SK-N-SH (cell line): Measurements from ENCODE around the gene PRKCI.

ENCODE experiments used
- CTCF ChIP-seq: fragments of 200-600 bp; sonication (generic); IDR thresholded peaks from 2 replicates; pipeline ENCODE4 v1.6.1; 2017; ENCODE audit warnings: antibody characterized with exemption, mild to moderate bottlenecking, moderate library complexity
- EZH2phosphoT487 ChIP-seq: fragments of 200-600 bp; sonication (generic); IDR thresholded peaks from 2 replicates; pipeline ENCODE4 v1.6.1; 2017; ENCODE audit warnings: low read depth, mixed run types, mild to moderate bottlenecking, antibody characterized with exemption, moderate library complexity, borderline replicate concordance
- IRF3 ChIP-seq: fragments of 150-350 bp; IDR thresholded peaks from 2 replicates; pipeline ENCODE4 v1.6.1; 2016; ENCODE audit warnings: mild to moderate bottlenecking, low read depth, low read length
- NRF1 ChIP-seq: IDR thresholded peaks from 2 replicates; pipeline ENCODE4 v1.6.1; 2012; ENCODE audit warnings: low read depth, mild to moderate bottlenecking, low read length
- POLR2AphosphoS5 ChIP-seq: IDR thresholded peaks from 2 replicates; pipeline ENCODE4 v1.6.1; 2012; ENCODE audit warnings: low read depth, low read length
- RFX5 ChIP-seq: IDR thresholded peaks from 2 replicates; pipeline ENCODE4 v1.6.1; 2012; ENCODE audit warnings: mild to moderate bottlenecking, improper control_type of control experiment, low read length
- TAF1 ChIP-seq: IDR thresholded peaks from 2 replicates; pipeline ENCODE4 v1.6.1; 2012; ENCODE audit warnings: low read depth, mild to moderate bottlenecking, low read length, moderate library complexity, borderline replicate concordance
- TEAD4 ChIP-seq: IDR thresholded peaks from 2 replicates; pipeline ENCODE4 v1.4.0; 2012; ENCODE audit warnings: mild to moderate bottlenecking, borderline replicate concordance; ENCODE audit not compliant: insufficient read depth
- TF ChIP-seq, protein P1 (sequence below): IDR thresholded peaks from 2 replicates; pipeline ENCODE4 v1.4.0; 2012; ENCODE audit warnings: low read depth
- TF ChIP-seq, protein P2 (sequence below): IDR thresholded peaks from 2 replicates; pipeline ENCODE4 v1.6.1; 2012; ENCODE audit warnings: mild to moderate bottlenecking, low read depth, low read length, moderate library complexity

- TF ChIP-seq IRF3, result no peak
- TF ChIP-seq, protein P1, sequence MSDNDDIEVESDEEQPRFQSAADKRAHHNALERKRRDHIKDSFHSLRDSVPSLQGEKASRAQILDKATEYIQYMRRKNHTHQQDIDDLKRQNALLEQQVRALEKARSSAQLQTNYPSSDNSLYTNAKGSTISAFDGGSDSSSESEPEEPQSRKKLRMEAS, result no peak
- no peak for TF ChIP-seq TAF1
- TF ChIP-seq EZH2phosphoT487, result no peak
- no peak for TF ChIP-seq CTCF
- TF ChIP-seq NRF1, result no peak
- TF ChIP-seq POLR2AphosphoS5, result no peak
- TF ChIP-seq, protein P2, sequence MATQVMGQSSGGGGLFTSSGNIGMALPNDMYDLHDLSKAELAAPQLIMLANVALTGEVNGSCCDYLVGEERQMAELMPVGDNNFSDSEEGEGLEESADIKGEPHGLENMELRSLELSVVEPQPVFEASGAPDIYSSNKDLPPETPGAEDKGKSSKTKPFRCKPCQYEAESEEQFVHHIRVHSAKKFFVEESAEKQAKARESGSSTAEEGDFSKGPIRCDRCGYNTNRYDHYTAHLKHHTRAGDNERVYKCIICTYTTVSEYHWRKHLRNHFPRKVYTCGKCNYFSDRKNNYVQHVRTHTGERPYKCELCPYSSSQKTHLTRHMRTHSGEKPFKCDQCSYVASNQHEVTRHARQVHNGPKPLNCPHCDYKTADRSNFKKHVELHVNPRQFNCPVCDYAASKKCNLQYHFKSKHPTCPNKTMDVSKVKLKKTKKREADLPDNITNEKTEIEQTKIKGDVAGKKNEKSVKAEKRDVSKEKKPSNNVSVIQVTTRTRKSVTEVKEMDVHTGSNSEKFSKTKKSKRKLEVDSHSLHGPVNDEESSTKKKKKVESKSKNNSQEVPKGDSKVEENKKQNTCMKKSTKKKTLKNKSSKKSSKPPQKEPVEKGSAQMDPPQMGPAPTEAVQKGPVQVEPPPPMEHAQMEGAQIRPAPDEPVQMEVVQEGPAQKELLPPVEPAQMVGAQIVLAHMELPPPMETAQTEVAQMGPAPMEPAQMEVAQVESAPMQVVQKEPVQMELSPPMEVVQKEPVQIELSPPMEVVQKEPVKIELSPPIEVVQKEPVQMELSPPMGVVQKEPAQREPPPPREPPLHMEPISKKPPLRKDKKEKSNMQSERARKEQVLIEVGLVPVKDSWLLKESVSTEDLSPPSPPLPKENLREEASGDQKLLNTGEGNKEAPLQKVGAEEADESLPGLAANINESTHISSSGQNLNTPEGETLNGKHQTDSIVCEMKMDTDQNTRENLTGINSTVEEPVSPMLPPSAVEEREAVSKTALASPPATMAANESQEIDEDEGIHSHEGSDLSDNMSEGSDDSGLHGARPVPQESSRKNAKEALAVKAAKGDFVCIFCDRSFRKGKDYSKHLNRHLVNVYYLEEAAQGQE, result no peak
- TF ChIP-seq RFX5, result no peak
- TF ChIP-seq TEAD4, result no peak
These were observed 108.9 kb downstream of the PRKCI start for GRCh38 chr3:170331143-170331542.
